Astrocyte (in vitro differentiated cells and primary cell): Measurements from ENCODE around the gene SUFU. TPM values are rescaled to one million over a fixed set of nuclear protein-coding genes. Genes with fewer than 3 reads are reported as not detected.

Experiments used
- DNase-seq: peaks from one replicate; pipeline ENCODE4 v3.0.0-alpha.2; 2010; ENCODE audit warnings: low read depth
- FAIRE-seq: peaks from 2 replicates; lab custom pipeline; 2011; peaks lifted over from hg19 to GRCh38; lab: Jason Lieb, UNC
- H2AFZ ChIP-seq: 2 replicates; pipeline ENCODE4 v1.6.0; 2012; ENCODE audit warnings: low read depth, low read length, inconsistent platforms
- H3K27ac ChIP-seq: 2 replicates; pipeline ENCODE4 v1.5.1; 2011; ENCODE audit warnings: low read depth, low read length, inconsistent platforms
- H3K27me3 ChIP-seq: 2 replicates; pipeline ENCODE4 v1.6.0; 2011; ENCODE audit warnings: low read length, inconsistent platforms; ENCODE audit not compliant: insufficient read depth
- H3K36me3 ChIP-seq: 2 replicates; pipeline ENCODE4 v1.5.1; 2011; ENCODE audit warnings: low read length, inconsistent platforms; ENCODE audit not compliant: insufficient read depth
- H3K4me1 ChIP-seq: 2 replicates; pipeline ENCODE4 v1.5.1; 2011; ENCODE audit warnings: low read length, inconsistent platforms; ENCODE audit not compliant: insufficient read depth
- H3K4me2 ChIP-seq: 2 replicates; pipeline ENCODE4 v1.6.0; 2012; ENCODE audit warnings: low read length, inconsistent platforms
- H3K4me3 ChIP-seq: 2 replicates; pipeline ENCODE4 v1.5.1; 2011; ENCODE audit warnings: low read depth, mild to moderate bottlenecking, low read length, inconsistent platforms; ENCODE audit not compliant: insufficient read depth
- H3K79me2 ChIP-seq: 2 replicates; pipeline ENCODE4 v1.6.0; 2012; ENCODE audit warnings: mild to moderate bottlenecking, low read length, inconsistent platforms; ENCODE audit not compliant: insufficient read depth
- H3K9ac ChIP-seq: 2 replicates; pipeline ENCODE4 v1.6.0; 2012; ENCODE audit warnings: mild to moderate bottlenecking, low read length, inconsistent platforms
- H3K9me3 ChIP-seq: 2 replicates; pipeline ENCODE4 v1.5.1; 2012; ENCODE audit warnings: low read depth, mild to moderate bottlenecking, low read length, inconsistent platforms; ENCODE audit not compliant: insufficient read depth
- H4K20me1 ChIP-seq: 2 replicates; pipeline ENCODE4 v1.6.0; 2012; ENCODE audit warnings: low read length, inconsistent platforms; ENCODE audit not compliant: insufficient read depth
- H3K27ac Mint-ChIP-seq: one replicate; pipeline ENCODE4 v1.8.0; 2021; ENCODE audit warnings: mild to moderate bottlenecking, mixed read lengths; ENCODE audit not compliant: unreplicated experiment
- H3K27me3 Mint-ChIP-seq: one replicate; pipeline ENCODE4 v1.8.0; 2021; ENCODE audit warnings: low read depth, mixed read lengths; ENCODE audit not compliant: unreplicated experiment
- H3K36me3 Mint-ChIP-seq: one replicate; pipeline ENCODE4 v1.8.0; 2021; ENCODE audit warnings: low read depth, mixed read lengths; ENCODE audit not compliant: unreplicated experiment
- H3K4me1 Mint-ChIP-seq: one replicate; pipeline ENCODE4 v1.8.0; 2021; ENCODE audit warnings: low read depth, mixed read lengths; ENCODE audit not compliant: unreplicated experiment
- H3K4me3 Mint-ChIP-seq: one replicate; pipeline ENCODE4 v1.8.0; 2021; ENCODE audit warnings: mild to moderate bottlenecking, moderate library complexity, mixed read lengths; ENCODE audit not compliant: unreplicated experiment
- H3K9me3 Mint-ChIP-seq: one replicate; pipeline ENCODE4 v1.8.0; 2021; ENCODE audit warnings: mild to moderate bottlenecking, mixed read lengths; ENCODE audit not compliant: unreplicated experiment
- EZH2 ChIP-seq: IDR thresholded peaks from 2 replicates; pipeline ENCODE4 v1.6.1; 2012; ENCODE audit warnings: mild to moderate bottlenecking, low read length, inconsistent platforms; ENCODE audit not compliant: insufficient read depth
- total RNA-seq: library from RNA; stranded (reverse); gene quantifications from 2 replicates; pipeline ENCODE4 v1.2.1, GENCODE V29; 2021
- TF ChIP-seq, protein P1 (sequence below): IDR thresholded peaks from 2 replicates; pipeline ENCODE4 v1.5.1; 2011; ENCODE audit warnings: low read depth, mild to moderate bottlenecking, inconsistent platforms, low read length, moderate library complexity; ENCODE audit not compliant: insufficient read depth

Gene SUFU
- total RNA-seq, 1 donor from 2014 or later = 25.8 TPM

DNA sequence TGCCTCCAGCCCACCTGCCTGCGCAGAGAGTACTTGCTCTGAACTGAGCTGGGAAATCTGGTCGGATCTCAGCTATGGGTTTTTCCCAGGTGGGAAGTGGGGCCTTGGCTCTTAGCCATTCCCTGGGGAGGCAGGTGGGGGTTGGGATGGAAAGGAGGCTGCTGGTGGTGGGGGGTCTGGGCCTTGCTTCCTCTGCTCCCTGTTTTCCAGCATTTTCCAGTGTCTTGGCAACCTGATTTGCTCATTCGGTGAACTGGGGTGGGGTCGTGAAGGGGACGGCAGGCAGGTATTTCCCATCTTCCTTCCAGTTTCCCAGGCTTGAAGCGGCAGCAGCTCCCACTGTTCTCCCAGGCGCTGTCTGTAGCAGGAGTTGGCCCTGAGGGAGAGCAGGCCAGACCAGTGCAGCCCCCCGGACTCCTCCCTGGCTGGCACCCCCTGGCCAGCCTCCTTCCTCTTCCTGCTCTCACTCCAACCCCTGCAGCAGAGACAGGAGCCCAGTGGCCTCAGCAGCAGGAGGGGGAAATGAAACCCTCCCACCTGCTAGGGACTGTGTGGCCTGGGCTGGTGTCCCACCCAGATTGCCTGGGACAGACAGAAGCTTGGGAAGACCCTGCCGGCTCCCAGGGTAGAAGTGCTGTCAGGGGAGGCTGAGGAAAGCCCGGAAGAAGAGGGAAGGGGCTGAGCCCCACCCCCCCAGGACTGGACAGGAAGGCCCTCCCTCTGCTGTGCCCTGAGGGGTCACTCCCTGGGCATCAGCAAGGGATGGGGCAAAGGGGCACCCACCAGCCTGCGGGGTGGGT is 147.1 kb downstream of the SUFU start:
- Histone ChIP-seq H4K20me1 (peaks cover 98% of the 10 kb centered on the region), H3K27me3 (no peaks in the 10 kb centered on the region), H3K9ac (no peak overlapping the region), H3K4me3 (no peak overlapping the region), H3K4me2 (peak overlapping the region; percentile 25), H3K79me2 (peaks cover 92% of the 10 kb centered on the region), H3K36me3 (peaks cover 26% of the 10 kb centered on the region), H3K4me1 (peaks cover 43% of the 10 kb centered on the region), H3K27ac (no peak overlapping the region), H3K9me3 (no peaks in the 10 kb centered on the region), H2AFZ (no peak overlapping the region)
- no peak for TF ChIP-seq EZH2
- TF ChIP-seq, protein P1, sequence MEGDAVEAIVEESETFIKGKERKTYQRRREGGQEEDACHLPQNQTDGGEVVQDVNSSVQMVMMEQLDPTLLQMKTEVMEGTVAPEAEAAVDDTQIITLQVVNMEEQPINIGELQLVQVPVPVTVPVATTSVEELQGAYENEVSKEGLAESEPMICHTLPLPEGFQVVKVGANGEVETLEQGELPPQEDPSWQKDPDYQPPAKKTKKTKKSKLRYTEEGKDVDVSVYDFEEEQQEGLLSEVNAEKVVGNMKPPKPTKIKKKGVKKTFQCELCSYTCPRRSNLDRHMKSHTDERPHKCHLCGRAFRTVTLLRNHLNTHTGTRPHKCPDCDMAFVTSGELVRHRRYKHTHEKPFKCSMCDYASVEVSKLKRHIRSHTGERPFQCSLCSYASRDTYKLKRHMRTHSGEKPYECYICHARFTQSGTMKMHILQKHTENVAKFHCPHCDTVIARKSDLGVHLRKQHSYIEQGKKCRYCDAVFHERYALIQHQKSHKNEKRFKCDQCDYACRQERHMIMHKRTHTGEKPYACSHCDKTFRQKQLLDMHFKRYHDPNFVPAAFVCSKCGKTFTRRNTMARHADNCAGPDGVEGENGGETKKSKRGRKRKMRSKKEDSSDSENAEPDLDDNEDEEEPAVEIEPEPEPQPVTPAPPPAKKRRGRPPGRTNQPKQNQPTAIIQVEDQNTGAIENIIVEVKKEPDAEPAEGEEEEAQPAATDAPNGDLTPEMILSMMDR = no peak
- Mint-ChIP-seq H3K27me3 (no peaks in the 10 kb centered on the region), H3K4me1 (peaks cover 48% of the 10 kb centered on the region), H3K36me3 (peaks cover 15% of the 10 kb centered on the region), H3K27ac (no peak overlapping the region), H3K4me3 (peak overlapping the region; percentile 14), H3K9me3 (no peaks in the 10 kb centered on the region)
- DNase-seq (no peak), FAIRE-seq (no peak)

DNA sequence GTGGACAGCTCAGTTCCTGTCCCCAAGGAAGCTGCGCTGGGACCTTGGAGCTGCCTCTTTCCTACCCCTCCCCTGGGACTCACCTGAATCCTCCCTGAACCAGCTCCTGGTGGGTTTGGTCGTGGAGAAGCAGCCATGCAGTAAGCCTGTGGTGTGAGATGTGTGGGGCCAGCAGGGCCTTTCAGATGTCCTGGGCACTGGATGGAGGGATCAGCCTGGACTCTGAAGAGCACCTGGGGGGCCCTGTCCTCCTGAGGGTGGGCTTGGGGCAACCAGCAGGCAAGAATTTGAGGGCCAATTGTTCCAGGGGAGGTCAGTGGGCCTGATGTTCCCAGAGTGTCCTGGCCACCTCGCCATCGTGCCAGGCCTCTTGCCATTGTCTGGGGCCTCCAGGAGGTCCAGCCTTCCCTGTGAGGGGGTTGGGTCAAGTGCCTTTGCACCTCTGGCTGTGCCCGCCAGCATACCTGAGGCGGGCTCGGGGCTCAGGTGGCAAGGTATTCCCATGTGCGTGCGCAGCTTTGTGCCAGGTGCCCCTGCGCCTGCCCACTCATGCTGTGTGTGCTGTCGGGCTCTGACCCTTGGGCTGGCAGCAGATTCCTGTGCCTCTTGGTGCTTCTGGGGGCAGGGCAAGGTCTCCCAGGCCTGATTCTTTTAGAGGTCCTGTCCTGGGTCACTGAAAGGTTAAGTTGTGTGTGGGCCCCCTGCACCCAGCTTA is 147.8 kb downstream of the SUFU start:
- Histone ChIP-seq H3K27ac (no peak overlapping the region), H3K27me3 (no peaks in the 10 kb centered on the region), H3K79me2 (peaks cover 85% of the 10 kb centered on the region), H4K20me1 (peaks cover 99% of the 10 kb centered on the region), H3K36me3 (peaks cover 30% of the 10 kb centered on the region), H3K4me3 (no peak overlapping the region), H3K4me1 (peaks cover 37% of the 10 kb centered on the region), H3K9ac (no peak overlapping the region), H3K9me3 (no peaks in the 10 kb centered on the region), H2AFZ (no peak overlapping the region), H3K4me2 (no peak overlapping the region)
- Mint-ChIP-seq H3K27me3 (no peaks in the 10 kb centered on the region), H3K36me3 (peaks cover 15% of the 10 kb centered on the region), H3K4me1 (peaks cover 48% of the 10 kb centered on the region), H3K9me3 (no peaks in the 10 kb centered on the region), H3K4me3 (no peak overlapping the region), H3K27ac (peak overlapping the region; percentile 53)
- no peak for TF ChIP-seq EZH2
- TF ChIP-seq, protein P1 = no peak
- DNase-seq (no peak), FAIRE-seq (no peak)
